DND-41 (cell line): ENCODE results near the gene CAMK4.

Experiments used
- ATAC-seq: fragments of 200-7000 bp; cut with Tn5 transposase; 3 replicates; pipeline ENCODE4 v1.9.1; 2021; ENCODE audit warnings: low read depth; ENCODE audit not compliant: insufficient read depth
- DNase-seq: peaks from one replicate; pipeline ENCODE4 v3.0.0-alpha.2; 2020
- H2AFZ ChIP-seq: 2 replicates; pipeline ENCODE4 v1.6.0; 2012; ENCODE audit warnings: low read depth, low read length
- H3K27ac ChIP-seq: 2 replicates; pipeline ENCODE4 v1.5.1; 2012; ENCODE audit warnings: low read length, inconsistent platforms
- H3K27me3 ChIP-seq: fragments of 200-600 bp; sonication (generic); 2 replicates; pipeline ENCODE4 v1.6.0; 2012; ENCODE audit warnings: low read length, mild to moderate bottlenecking, inconsistent platforms; ENCODE audit not compliant: insufficient read depth, poor library complexity
- H3K36me3 ChIP-seq: 2 replicates; pipeline ENCODE4 v1.5.1; 2012; ENCODE audit warnings: low read length, inconsistent platforms; ENCODE audit not compliant: insufficient read depth
- H3K4me1 ChIP-seq: 2 replicates; pipeline ENCODE4 v1.5.1; 2012; ENCODE audit warnings: mild to moderate bottlenecking, low read length; ENCODE audit not compliant: insufficient read depth
- H3K4me2 ChIP-seq: 2 replicates; pipeline ENCODE4 v1.6.0; 2012; ENCODE audit warnings: mild to moderate bottlenecking, moderate library complexity, low read length, inconsistent platforms; ENCODE audit not compliant: insufficient read depth
- H3K4me3 ChIP-seq, 2 experiments: fragments of 200-600 bp in 1 of 2; shearing (Covaris generic) in 1 of 2; 2 replicates each; pipeline ENCODE4 v1.5.1; 2012 to 2016; ENCODE audit warnings: inconsistent platforms in 2 of 2, low read length in 2 of 2, mild to moderate bottlenecking in 2 of 2, low read depth in 1 of 2, moderate library complexity in 1 of 2
- H3K79me2 ChIP-seq: 2 replicates; pipeline ENCODE4 v1.6.0; 2012; ENCODE audit warnings: low read length, inconsistent platforms; ENCODE audit not compliant: insufficient read depth
- H3K9ac ChIP-seq: 2 replicates; pipeline ENCODE4 v1.6.0; 2012; ENCODE audit warnings: low read depth, mild to moderate bottlenecking, inconsistent platforms, low read length, moderate library complexity
- H3K9me3 ChIP-seq: 2 replicates; pipeline ENCODE4 v1.5.1; 2012; ENCODE audit warnings: low read length, moderate library complexity, mild to moderate bottlenecking, inconsistent platforms; ENCODE audit not compliant: insufficient read depth, severe bottlenecking
- H4K20me1 ChIP-seq: 2 replicates; pipeline ENCODE4 v1.6.0; 2012; ENCODE audit warnings: low read length; ENCODE audit not compliant: insufficient read depth
- EZH2 ChIP-seq: IDR thresholded peaks from 3 replicates; pipeline ENCODE4 v1.6.1; 2012; ENCODE audit warnings: borderline replicate concordance, low read depth, mild to moderate bottlenecking, moderate library complexity, low read length, inconsistent platforms; ENCODE audit not compliant: severe bottlenecking
- TF ChIP-seq, protein P1 (sequence below): IDR thresholded peaks from 2 replicates; pipeline ENCODE4 v1.5.1; 2012; ENCODE audit warnings: borderline replicate concordance, low read length, moderate library complexity, mild to moderate bottlenecking; ENCODE audit not compliant: poor library complexity, severe bottlenecking; ENCODE audit errors: extremely low read depth

Gene CAMK4

DNA sequence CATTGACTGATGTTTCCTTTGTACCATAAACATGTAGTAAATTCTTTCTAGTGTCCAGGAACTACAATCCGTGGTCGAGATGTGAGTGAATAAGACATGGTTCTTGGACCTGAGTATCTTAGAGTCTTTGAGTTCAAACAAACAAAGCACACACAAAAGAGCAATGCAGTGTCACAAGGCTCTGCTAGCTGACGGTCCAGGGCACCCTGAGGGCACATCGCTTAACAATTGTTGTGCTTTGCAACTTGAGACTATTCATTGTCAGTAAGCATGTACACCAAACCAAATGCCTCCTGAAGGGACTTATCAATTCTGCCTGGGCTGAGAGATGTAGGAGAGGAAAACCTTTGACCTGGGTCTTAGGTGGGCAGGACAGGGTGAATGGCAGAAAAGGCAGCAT lies 84.8 kb downstream of the CAMK4 start:
- Histone ChIP-seq H3K4me2 (no peak overlapping the region), H2AFZ (no peak overlapping the region)

DNA sequence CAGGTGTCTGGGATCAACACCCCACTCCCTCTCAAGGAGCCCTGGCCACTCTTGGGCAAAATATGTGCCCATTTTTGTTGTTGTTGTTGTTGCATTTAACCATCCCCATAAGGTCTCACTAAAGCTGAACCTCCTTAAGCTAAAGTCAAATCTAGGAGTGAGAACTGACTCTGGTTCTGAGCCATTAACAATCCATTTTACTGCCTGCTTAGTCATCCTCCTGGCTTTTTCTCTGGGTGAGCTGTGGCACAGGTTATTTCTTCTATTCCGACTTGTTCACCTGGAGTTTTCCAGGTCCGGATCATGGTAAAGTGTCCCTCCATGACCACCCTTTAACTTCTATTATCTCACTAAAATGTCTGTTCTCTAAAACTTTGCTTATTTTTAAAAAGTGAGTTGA lies 85.2 kb downstream of the CAMK4 start:
- DNase-seq (no peak), ATAC-seq (no peak)
- Histone ChIP-seq H3K27me3 (no peaks in the 10 kb centered on the region), H3K79me2 (peaks cover 2% of the 10 kb centered on the region; the same call in 1 of the 2 replicates), H3K9me3 (no peaks in the 10 kb centered on the region), H3K4me1 (no peaks in the 10 kb centered on the region), H3K4me2 (no peak overlapping the region), H3K36me3 (no peaks in the 10 kb centered on the region), H4K20me1 (no peaks in the 10 kb centered on the region), H3K27ac (no peak overlapping the region), H2AFZ (no peak overlapping the region), H3K9ac (no peak overlapping the region), H3K4me3 (no peak overlapping the region)
- TF ChIP-seq, protein P1, sequence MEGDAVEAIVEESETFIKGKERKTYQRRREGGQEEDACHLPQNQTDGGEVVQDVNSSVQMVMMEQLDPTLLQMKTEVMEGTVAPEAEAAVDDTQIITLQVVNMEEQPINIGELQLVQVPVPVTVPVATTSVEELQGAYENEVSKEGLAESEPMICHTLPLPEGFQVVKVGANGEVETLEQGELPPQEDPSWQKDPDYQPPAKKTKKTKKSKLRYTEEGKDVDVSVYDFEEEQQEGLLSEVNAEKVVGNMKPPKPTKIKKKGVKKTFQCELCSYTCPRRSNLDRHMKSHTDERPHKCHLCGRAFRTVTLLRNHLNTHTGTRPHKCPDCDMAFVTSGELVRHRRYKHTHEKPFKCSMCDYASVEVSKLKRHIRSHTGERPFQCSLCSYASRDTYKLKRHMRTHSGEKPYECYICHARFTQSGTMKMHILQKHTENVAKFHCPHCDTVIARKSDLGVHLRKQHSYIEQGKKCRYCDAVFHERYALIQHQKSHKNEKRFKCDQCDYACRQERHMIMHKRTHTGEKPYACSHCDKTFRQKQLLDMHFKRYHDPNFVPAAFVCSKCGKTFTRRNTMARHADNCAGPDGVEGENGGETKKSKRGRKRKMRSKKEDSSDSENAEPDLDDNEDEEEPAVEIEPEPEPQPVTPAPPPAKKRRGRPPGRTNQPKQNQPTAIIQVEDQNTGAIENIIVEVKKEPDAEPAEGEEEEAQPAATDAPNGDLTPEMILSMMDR: no peak
- TF ChIP-seq EZH2: no peak

More for the DNA sequence above, 84.8 kb downstream of the CAMK4 start:
- Histone ChIP-seq H3K79me2 (peaks cover 2% of the 10 kb centered on the region; the same call in 1 of the 2 replicates), H3K27ac (no peak overlapping the region), H3K9ac (no peak overlapping the region), H3K36me3 (no peaks in the 10 kb centered on the region), H3K4me3 (no peak overlapping the region), H3K27me3 (no peaks in the 10 kb centered on the region), H4K20me1 (no peaks in the 10 kb centered on the region), H3K4me1 (no peaks in the 10 kb centered on the region), H3K9me3 (no peaks in the 10 kb centered on the region)
- TF ChIP-seq EZH2: no peak
- TF ChIP-seq, protein P1: no peak
- ATAC-seq: no peak
- no peak for DNase-seq

DNA sequence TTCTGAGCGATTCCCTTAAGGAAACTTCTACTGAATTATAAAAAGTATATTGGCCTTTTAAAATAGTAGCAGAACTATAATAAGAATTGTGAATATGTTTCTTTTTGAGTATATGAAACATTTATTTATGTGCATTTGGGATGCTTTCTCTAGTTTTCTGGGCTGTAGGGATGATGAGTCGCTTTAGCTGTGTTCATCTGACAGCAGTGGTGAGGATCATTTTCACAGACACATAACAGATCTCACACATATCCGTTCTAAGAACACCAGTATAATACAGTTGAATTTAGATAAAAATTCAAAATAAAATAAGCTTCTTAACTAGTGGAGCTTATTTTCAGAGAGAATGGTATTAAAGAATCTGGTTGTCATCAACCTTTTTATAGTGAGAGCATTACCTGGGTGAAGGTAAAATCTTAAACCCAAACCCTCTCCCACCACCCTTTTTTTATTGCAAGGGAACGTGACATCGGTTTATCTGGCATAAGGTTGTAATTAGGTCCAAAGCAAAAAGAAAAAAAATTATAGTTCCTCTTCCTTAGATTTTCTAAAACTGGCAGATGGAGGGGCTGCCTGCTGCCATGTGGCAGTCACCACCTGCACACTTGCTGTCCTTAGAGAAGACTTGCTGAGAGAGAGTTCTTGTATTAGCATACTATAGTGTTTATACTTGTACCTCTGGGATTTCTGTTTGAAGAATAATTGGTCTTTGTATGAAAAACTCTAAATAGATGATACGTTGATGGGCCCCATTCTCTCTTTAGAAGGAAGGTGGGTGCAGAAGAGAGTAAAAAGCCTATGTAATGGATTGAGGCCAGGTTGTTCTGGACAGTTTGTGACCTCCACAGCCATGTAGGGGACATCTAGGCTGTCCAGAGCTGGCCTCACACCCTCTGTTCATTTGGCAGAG lies 86.8 kb downstream of the CAMK4 start:
- Histone ChIP-seq H3K4me1 (no peaks in the 10 kb centered on the region), H3K27ac (no peak overlapping the region), H3K79me2 (peaks cover 2% of the 10 kb centered on the region; the same call in 1 of the 2 replicates), H3K36me3 (no peaks in the 10 kb centered on the region), H3K27me3 (no peaks in the 10 kb centered on the region), H3K9ac (no peak overlapping the region), H3K4me2 (no peak overlapping the region), H4K20me1 (no peaks in the 10 kb centered on the region), H2AFZ (no peak overlapping the region), H3K4me3 (no peak overlapping the region), H3K9me3 (no peaks in the 10 kb centered on the region)
- DNase-seq (no peak), ATAC-seq (no peak)
- no peak for TF ChIP-seq EZH2
- TF ChIP-seq, protein P1: no peak
